AG10803 (cell line): ENCODE results near the gene ANKIB1.
"Not testable (repeated sequence)": the region's sequence is repeated elsewhere in the genome, so short reads cannot be mapped to it uniquely, and the experiment has no call there.

Experiments used
- DNase-seq: peaks from one replicate; pipeline ENCODE4 v3.0.0; 2010; ENCODE audit warnings: low read depth
- H3K4me3 ChIP-seq: 2 replicates; pipeline ENCODE4 v1.5.1; 2011; ENCODE audit warnings: mild to moderate bottlenecking, low read length, control low read depth
- TF ChIP-seq, protein P1 (sequence below): conservative IDR thresholded peaks from 2 replicates; pipeline ENCODE4 v1.5.1; 2011; ENCODE audit warnings: mild to moderate bottlenecking, low read length, control low read depth, inconsistent platforms

Gene ANKIB1

GRCh38 chr7:92427193-92427592 lies 181.4 kb downstream of the ANKIB1 start:
- no peak for DNase-seq

GRCh38 chr7:92432299-92432946 lies 186.6 kb downstream of the ANKIB1 start:
- no peak overlapping the region for H3K4me3 ChIP-seq
- TF ChIP-seq, protein P1, sequence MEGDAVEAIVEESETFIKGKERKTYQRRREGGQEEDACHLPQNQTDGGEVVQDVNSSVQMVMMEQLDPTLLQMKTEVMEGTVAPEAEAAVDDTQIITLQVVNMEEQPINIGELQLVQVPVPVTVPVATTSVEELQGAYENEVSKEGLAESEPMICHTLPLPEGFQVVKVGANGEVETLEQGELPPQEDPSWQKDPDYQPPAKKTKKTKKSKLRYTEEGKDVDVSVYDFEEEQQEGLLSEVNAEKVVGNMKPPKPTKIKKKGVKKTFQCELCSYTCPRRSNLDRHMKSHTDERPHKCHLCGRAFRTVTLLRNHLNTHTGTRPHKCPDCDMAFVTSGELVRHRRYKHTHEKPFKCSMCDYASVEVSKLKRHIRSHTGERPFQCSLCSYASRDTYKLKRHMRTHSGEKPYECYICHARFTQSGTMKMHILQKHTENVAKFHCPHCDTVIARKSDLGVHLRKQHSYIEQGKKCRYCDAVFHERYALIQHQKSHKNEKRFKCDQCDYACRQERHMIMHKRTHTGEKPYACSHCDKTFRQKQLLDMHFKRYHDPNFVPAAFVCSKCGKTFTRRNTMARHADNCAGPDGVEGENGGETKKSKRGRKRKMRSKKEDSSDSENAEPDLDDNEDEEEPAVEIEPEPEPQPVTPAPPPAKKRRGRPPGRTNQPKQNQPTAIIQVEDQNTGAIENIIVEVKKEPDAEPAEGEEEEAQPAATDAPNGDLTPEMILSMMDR = no peak

More at GRCh38 chr7:92427193-92427592, 181.4 kb downstream of the ANKIB1 start:
- TF ChIP-seq, protein P1 = no peak
- H3K4me3 ChIP-seq = no peak overlapping the region

DNA sequence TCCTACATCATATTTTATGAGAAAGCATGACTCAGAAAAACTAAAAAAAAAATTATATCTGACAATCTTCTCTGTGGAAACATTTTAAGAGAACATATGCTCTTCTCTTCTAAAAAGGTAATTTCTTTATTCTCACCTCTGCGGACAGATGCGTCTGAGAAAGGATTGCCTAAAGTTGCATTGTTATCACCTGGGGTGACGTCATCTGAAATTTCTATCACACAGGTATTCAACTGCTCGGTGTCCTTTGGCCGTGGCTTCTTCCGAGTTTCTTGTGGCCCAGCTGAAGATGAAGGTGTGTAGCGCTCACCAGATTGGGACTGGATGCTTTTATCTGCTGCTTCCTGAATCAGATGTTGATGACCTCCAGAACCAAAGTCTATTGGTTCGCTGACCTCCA lies 187.2 kb downstream of the ANKIB1 start:
- H3K4me3 ChIP-seq = no peak overlapping the region
- TF ChIP-seq, protein P1 = no peak
- no peak for DNase-seq

More at GRCh38 chr7:92432299-92432946, 186.6 kb downstream of the ANKIB1 start:
- DNase-seq = no peak

GRCh38 chr7:92435542-92435941 lies 189.8 kb downstream of the ANKIB1 start:
- no peak for DNase-seq
- TF ChIP-seq, protein P1 = no peak
- H3K4me3 ChIP-seq = no peak overlapping the region

GRCh38 chr7:92436612-92437445 lies 191.1 kb downstream of the ANKIB1 start:
- TF ChIP-seq, protein P1 = no peak

GRCh38 chr7:92437956-92438491 lies 192.2 kb downstream of the ANKIB1 start:
- TF ChIP-seq, protein P1 = no peak
- DNase-seq = no peak
- H3K4me3 ChIP-seq = no peak overlapping the region

More at GRCh38 chr7:92436612-92437445, 191.1 kb downstream of the ANKIB1 start:
- no peak overlapping the region for H3K4me3 ChIP-seq
- no peak for DNase-seq

DNA sequence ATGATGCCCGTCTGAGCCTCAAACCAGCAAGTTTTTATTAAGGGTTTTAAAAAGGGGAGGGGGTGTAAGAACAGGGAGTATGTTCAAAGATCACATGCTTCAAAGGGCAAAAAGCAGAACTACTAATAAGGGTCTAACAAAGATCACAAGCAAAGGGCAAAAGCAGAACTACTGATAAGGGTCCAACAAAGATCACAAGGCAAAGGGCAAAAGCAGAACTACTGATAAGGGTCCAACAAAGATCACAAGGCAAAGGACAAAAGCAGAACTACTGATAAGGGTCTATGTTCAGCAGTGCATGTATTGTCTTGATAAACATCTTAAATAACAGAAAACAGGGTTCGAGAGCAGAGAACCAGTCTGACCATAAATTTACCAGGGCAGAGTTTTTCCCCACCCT lies 196.9 kb downstream of the ANKIB1 start:
- H3K4me3 ChIP-seq, DNase-seq: not testable (repeated sequence)
